Activated T-cell treated with anti-CD3 and anti-CD28 coated beads, Interleukin-2, amount 50 U/mL, for 1 hour (primary cell): Measurements from ENCODE around the gene PRDM16.

Source experiments
- DNase-seq: peaks from one replicate; pipeline ENCODE4 v3.0.0-alpha.2; 2020

PRDM16 gene

DNA sequence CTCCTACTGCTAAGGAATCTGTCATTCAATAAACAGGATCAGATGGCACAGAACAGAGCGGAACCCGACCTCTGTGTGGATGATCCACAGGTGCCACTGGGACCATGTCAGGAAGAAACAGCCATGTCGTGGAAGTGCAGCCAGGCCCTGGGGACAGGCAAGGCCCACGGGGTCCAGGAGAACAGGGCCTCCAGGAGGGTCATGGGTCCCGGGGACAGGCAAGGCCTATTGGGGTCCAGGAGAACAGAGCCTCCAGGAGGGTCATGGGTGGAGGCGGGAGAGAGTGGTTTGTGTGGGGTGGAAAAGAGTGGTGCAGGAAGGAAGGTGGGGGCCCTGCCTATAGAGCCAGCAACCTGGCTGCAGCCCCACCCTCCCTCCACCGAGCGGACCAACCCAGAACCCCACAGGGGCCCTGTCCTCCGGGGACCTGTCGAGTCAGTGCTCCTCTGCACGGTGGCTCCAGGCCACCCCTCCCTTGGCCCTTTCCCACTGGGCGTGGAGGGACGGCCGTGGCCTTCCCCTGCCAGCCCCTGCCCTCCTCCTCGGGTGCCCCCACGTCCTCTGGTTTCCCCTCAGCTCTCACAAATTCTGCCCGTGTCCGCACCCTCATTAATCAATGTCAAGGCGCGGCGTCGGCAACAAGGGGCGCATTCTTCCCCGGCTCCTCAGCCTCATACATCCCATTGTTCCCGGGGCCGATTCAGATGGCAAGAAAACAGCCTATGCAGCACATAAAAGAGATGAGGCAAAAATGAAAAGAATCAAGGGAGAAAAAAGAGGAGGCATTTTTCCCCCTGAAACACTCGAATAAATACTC lies 146.4 kb downstream of the PRDM16 start:
- no peak for DNase-seq

DNA sequence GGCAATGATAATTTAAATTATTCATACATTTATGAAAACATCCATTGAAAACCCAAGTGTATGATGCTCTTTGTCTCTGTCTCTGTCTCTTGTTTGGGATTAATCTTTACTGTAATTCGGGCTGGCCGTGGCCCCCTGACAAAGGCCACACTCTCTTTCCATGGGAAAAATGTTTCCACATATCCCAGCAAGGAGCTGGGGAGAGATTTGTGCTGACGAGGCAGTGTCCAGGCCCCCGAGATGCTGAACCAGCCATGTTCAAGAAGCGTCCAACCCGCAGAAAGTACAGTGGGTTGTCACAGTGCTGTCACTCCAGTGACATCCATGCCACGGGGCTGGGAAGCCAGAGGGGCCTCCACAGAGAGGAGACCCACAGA lies 147.0 kb downstream of the PRDM16 start:
- DNase-seq: no peak

DNA sequence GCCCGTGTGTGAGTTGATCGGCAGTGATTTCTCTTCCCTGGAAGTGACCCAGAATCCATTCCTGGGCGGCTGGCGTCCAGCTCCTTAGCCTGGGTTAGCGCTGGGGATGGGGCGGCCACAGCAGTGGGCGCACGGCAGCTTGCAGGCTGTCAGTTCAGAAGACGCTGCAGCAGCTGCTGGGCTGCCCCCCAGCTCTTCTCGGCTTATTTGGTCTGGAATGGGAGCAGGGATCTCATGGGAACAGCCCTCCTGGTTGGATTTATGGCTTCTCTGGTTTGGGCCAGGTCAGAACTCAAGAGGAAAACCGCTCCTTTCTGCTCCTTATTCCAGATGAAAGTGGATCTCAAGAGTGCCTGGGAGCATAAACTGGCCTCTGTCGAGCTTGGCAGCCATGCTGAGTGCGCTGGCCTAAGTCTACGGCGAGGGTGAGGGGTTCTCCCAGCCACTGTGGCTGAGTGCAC lies 148.2 kb downstream of the PRDM16 start:
- no peak for DNase-seq

DNA sequence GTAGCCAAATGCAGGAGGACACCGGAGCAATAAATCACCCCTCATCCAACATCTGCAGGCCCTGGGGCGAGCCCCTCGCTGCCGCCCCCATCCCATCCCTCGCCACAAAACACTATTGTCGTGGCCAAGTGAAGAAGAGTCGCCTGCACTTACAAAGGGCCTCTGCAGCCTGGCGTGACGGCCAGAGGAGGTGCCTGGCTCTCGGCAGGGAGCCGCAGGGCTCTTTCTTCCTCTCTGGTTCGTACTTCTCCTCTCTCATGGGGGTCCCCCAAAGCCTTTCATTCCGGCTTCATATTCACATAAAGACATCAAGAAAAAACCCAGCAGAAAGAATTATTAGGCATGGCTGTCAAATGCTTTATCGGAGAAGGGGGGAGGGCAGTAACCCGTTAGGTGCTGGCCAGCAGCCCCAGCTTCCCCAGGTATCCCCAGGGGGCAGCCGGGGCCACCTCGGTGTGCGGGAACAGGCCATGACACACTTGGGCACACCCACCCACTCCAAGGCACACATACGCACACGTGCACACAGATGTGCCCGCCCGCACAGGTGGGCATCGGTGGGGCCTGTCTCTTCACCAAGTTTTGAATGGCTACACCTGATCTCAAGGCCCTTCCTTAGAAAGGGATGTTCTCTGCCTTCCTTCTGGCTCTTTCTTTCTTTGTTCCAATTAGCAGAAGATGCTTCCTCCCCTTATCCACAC lies 149.1 kb downstream of the PRDM16 start:
- no peak for DNase-seq

GRCh38 chr1:3219005-3219790 lies 150.2 kb downstream of the PRDM16 start:
- DNase-seq: no peak

DNA sequence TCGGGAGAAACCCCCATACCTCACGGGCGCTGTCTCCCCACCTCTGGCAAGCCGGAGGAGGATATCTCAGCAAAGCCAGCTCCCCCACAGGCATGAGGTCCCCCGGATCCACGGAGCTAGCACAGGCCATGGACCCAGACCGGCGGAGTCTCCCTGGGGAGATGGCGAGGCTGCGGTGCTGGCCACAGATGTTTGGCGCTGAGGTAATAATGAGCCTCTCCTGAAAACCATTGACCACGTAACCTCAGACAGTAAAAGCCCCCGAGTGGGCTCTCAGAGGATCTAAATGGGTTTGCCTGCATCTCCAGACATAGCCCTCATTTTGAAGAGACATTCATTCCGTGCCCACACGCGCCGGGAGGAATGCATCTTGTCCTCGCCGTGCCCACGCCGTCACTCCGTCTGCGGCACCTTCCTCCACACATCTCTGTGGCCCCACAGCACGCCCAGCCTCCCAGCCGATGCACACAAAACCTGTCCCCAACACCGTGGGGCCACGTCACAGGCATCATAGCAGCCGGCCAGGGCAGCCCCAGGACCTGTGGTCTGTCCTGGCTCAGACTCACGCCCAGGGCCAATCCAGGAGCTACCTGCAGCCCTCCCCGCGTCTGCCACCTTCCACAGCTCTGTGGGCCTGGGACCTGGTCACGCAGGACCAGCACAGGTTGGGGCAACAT lies 150.9 kb downstream of the PRDM16 start:
- DNase-seq: no peak

GRCh38 chr1:3221112-3222041 lies 152.4 kb downstream of the PRDM16 start:
- DNase-seq: no peak

DNA sequence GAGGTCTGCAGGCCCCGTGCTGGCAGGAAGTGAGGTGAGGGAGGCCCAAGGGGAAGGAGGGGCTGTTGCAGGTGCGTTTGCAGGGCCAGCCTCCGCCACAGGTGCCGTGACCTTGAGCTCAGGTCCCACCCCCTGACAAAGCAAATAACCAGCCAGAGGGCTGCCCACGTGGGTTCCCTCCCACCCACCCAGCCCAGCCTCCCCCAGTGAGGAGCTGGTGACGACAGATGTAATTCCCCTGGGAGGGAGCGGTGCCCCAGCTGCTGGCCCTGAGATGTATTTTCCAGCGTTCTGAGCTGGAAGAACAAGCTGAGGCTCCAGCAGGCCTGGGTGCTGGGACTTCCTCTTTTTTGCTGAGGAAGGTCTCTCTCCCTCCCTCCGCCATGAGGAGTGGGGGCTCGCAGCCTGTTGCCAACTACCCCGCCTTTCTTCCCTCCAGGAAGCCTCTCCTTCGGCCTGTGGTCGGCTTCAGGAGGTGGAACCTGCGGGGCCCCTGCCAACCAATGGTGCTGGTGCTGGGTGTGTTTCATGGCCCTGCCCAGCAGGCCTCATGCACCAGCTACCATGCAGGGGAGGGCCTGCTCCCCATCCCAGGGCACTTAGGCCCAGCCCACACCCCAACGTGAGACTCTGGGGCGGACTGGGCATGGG lies 153.2 kb downstream of the PRDM16 start:
- no peak for DNase-seq

DNA sequence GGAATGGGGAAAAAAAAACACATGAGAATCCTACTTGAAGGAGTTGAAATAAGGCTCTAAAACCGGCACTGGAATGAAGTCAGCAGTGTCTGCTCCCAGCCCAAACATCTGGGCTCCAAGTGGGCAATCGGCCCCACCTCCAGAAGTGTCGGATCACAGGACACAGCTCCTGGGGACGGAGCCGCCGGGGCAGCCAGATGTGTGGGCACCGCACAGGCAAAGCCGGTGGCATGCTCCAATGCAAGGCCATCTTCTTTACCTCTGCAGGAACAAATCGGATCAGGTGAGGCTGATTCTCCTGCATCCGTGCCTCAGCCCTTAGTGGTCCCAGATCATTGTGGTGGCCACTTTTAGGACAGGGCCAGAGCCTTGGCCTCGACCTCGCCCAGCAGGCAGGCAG lies 156.7 kb downstream of the PRDM16 start:
- no peak for DNase-seq

DNA sequence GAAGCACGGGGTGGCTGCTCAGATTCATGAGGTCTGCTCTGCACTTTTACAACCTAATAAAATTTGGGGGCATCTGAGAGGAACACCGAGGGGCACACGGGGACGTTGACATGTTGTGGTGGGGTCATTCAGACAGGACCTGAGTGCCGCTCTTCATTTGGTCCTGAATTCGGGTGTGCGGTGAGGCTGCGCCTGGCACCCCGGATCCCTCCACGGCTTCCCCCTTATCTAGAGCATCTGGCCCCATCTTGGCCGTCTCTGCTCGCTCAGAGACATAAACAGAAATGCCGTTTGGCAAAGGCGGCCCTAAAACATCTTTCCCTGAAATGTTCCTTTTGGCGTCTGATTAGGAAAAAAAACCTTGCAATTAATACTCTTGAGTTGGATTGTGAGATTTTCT lies 157.2 kb downstream of the PRDM16 start:
- DNase-seq: no peak

GRCh38 chr1:3226701-3227350 lies 157.8 kb downstream of the PRDM16 start:
- no peak for DNase-seq

DNA sequence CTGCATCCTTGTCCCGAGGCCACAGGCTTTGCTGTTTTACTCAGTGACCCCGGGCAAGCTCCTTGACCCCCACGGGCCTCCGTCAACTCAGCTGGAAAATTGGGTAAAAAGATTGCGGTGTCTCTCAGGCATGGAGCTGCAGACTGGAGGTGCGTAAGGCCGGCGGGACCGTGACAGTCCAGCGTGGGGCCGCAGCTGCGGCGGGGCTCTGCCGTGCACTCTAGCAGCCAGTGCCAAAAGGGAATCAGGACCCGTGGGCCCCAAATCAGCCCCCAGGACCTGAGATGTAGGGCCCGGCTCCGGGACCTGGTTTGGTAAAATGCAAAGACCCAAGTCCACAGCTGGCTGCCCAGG lies 158.3 kb downstream of the PRDM16 start:
- DNase-seq: no peak

GRCh38 chr1:3227893-3228292 lies 158.9 kb downstream of the PRDM16 start:
- DNase-seq: no peak

- DNase-seq: no peak
These were observed 160.2 kb downstream of the PRDM16 start for GRCh38 chr1:3229081-3229725.

DNA sequence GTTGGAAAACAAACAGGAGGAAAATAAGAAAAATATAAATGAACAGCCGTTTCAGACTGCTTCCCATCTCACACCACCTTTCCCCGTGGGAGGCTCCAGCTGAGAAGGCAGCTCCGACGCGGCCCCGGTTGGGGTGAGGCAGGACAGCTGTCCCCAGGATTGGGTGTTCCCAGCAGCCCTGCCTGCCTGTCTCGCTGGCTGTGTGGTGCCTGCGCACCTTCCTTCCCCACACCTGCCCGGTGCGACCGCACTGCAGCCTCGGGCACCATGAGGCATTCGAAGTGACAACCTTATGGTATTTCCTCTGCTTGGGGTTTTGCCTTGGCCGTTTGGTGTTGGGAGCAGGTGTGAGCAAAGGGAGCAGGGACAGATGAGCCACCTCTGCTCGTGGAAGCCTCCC lies 161.6 kb downstream of the PRDM16 start:
- no peak for DNase-seq

DNA sequence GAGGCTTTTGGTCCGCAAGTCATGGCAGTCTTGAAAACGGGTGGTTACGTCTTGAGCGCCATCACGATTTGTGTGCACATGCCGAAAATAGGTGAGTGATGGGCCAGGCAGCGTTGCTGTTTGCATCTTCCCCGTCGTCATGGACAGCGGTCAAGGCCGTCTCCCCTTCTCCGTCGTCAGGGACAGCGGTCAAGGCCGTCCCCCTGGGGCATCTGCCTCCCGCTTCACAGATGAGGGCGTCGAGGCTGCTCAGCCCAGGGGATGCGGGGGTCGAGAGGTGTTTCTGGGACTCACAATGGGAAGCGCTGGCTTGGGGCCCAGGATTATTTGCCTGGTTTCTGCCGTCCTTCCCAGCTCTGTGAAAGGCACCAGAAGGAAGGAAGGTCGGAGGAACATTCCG lies 162.2 kb downstream of the PRDM16 start:
- DNase-seq: no peak

DNA sequence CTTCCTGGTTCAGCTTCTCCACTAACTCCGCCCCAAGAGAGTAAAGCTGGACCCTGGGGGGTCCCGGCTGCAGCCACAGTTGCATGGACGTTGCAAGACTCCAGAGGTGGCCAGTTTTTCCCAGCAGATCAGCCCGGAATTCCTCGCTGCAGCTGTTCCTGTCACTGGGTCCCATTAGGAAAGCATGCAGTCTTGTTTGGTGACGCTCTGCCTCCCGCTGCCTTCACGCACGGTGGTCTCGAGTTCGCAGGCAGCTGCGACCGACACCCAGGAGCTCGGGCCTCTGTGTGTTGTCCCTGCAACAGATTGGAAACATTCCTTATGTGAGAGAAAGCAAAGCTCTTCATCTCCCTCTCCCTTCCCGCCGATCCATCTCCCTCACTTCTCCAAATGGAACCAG lies 162.8 kb downstream of the PRDM16 start:
- DNase-seq: no peak

GRCh38 chr1:3233031-3233430 lies 164.0 kb downstream of the PRDM16 start:
- no peak for DNase-seq

DNA sequence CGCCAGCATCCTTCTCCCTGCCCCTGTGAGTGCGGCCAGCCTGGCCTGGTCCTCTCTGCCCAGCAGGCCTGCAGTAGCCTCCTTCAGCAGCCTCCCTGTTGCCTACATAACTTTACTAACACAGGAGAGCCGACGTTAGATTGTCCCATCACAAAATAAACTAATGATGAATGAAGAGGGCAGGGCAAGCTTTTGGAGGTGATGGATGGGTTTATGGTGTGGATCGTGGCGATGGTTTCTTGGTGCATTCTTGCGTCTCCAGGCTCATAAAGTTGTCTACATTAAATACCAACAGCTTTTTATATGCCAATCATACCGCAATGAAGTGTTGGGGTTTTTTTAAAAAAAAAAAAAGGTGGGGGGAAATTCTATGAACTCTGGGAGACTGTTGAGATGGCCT lies 164.5 kb downstream of the PRDM16 start:
- no peak for DNase-seq

- DNase-seq: no peak
These were observed 165.3 kb downstream of the PRDM16 start for GRCh38 chr1:3234281-3234680.
